Activated CD8-positive, alpha-beta T cell treated with anti-CD3 and anti-CD28 coated beads for 36 hours (primary cell): Measurements from ENCODE around the gene NDUFS7. TPM values are rescaled to one million over a fixed set of nuclear protein-coding genes. Genes with fewer than 3 reads are reported as not detected.

Experiments used
- ATAC-seq: fragments of 200-7000 bp; cut with Tn5 transposase; one replicate; pipeline ENCODE4 v1.10.0; 2021; ENCODE audit warnings: mild to moderate bottlenecking, moderate library complexity
- CTCF ChIA-PET: fragments of 350-600 bp; sonication (Branson Sonifier 250); formaldehyde crosslinking; loops from one replicate; lab custom pipeline; 2021; ENCODE audit warnings: antibody characterized with exemption; lab: Charles Lee
- POLR2A ChIA-PET: fragments of 350-600 bp; sonication (Branson Sonifier 250); formaldehyde crosslinking; loops from one replicate; lab custom pipeline; 2021; ENCODE audit warnings: antibody characterized with exemption; lab: Charles Lee
- DNase-seq: peaks from one replicate; pipeline ENCODE4 v3.0.0-alpha.2; 2020
- H3K27ac Mint-ChIP-seq: one replicate; pipeline ENCODE4 v1.8.0; 2021; ENCODE audit warnings: mild to moderate bottlenecking, mixed read lengths
- H3K27me3 Mint-ChIP-seq: one replicate; pipeline ENCODE4 v1.8.0; 2021; ENCODE audit warnings: mixed read lengths
- H3K36me3 Mint-ChIP-seq: one replicate; pipeline ENCODE4 v1.8.0; 2021; ENCODE audit warnings: low read depth, mixed read lengths
- H3K4me1 Mint-ChIP-seq: one replicate; pipeline ENCODE4 v1.8.0; 2021; ENCODE audit warnings: low read depth, mixed read lengths
- H3K4me3 Mint-ChIP-seq: one replicate; pipeline ENCODE4 v1.8.0; 2021; ENCODE audit warnings: mild to moderate bottlenecking, moderate library complexity, mixed read lengths
- H3K9me3 Mint-ChIP-seq: one replicate; pipeline ENCODE4 v1.8.0; 2021; ENCODE audit warnings: mixed read lengths
- intact Hi-C: fragments of 100-400 bp; cut with micrococcal nuclease; formaldehyde crosslinking; loops from one replicate; pipeline ENCODE4 v1.10.0; 2022
- total RNA-seq, 2 experiments: library from RNA; stranded (reverse); gene quantifications; one replicate each; pipeline ENCODE4 v1.2.3, GENCODE V29; 2021
- TF ChIP-seq, protein P1 (sequence below): fragments of 200-600 bp; IDR thresholded peaks from one replicate; pipeline ENCODE4 v1.8.0; 2022; ENCODE audit warnings: antibody characterized with exemption, mild to moderate bottlenecking

Gene NDUFS7
- total RNA-seq, 2 experiments from 2014 or later, result 113 to 120 TPM

DNA sequence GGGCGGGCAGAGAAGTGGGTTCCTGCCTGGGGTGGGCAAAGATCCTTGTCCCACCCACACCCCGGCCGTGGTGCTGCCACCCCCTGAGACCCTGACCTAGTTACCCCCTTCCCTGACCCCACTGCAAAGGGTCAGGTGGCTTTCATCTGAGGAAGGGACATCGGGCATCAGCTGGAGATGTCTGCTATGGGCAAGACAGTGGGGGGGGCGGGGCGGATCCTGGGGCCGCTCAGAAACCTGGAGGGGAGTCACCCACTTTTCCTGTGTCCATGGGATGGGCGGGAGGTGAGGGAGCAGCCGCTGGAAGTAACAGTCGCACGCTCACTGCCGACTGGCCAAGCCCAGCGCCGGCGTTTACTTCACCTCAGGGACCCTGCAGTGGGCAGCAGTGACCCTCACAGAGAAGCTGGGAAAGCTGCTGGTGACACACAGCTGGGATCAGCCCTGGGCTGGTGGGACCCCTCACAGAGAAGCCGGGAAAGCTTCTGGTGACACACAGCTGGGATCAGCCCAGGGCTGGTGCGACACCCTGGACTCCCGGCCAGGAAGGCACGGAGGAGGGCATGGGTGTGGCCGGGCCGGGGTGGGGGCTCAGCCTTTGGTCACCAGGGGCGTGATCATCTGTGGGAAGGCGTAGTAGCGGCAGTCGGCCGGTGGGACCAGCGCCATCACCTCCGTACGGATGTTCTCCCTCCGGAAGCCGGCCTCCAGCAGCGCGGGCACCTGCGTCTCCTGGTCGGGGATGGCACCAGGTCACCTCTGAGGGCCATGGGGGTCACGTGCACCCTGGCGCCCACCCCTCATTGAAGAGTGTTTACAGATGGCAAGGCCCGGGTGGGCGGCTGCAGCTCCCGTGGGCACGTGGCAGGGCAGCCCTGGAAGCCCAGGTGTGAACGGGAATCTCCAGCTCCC, 13.3 kb downstream of the NDUFS7 start:
- H3K36me3 Mint-ChIP-seq, result peaks cover 4% of the 10 kb centered on the region
- CTCF ChIA-PET, result no interaction called here
- intact Hi-C loops, result no loop called here
- peaks cover 15% of the 10 kb centered on the region for H3K4me1 Mint-ChIP-seq
- H3K27me3 Mint-ChIP-seq, result no peaks in the 10 kb centered on the region
- no peaks in the 10 kb centered on the region for H3K9me3 Mint-ChIP-seq
- ATAC-seq (no peak), DNase-seq (no peak)
- no peak overlapping the region for H3K4me3 Mint-ChIP-seq
- H3K27ac Mint-ChIP-seq, result no peak overlapping the region
- TF ChIP-seq, protein P1, sequence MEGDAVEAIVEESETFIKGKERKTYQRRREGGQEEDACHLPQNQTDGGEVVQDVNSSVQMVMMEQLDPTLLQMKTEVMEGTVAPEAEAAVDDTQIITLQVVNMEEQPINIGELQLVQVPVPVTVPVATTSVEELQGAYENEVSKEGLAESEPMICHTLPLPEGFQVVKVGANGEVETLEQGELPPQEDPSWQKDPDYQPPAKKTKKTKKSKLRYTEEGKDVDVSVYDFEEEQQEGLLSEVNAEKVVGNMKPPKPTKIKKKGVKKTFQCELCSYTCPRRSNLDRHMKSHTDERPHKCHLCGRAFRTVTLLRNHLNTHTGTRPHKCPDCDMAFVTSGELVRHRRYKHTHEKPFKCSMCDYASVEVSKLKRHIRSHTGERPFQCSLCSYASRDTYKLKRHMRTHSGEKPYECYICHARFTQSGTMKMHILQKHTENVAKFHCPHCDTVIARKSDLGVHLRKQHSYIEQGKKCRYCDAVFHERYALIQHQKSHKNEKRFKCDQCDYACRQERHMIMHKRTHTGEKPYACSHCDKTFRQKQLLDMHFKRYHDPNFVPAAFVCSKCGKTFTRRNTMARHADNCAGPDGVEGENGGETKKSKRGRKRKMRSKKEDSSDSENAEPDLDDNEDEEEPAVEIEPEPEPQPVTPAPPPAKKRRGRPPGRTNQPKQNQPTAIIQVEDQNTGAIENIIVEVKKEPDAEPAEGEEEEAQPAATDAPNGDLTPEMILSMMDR, result no peak
- POLR2A ChIA-PET, result interaction anchor here (1.3 kb wide), 1 partner anchor 8 kb away, joined by 6 read pairs; no protein-coding TSS in a partner anchor

DNA sequence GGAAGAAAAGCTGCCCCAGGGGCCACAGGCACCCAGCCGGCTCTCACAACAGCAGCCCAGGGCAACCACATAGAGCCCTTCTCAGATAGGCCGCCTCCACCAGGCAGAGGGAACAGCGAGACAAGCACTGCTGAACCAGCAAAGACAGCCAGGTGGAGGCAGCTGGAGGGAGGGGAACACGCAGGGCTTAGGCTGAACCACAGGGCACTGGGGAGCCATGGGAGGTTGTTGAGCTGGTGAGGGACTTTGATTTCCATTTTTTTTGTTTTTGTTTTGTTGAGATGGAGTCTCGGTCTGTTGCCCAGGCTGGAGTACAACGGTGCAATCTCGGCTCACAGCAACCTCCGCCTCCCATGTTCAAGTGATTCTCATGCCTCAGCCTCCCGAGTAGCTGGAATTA, 14.1 kb downstream of the NDUFS7 start:
- H3K36me3 Mint-ChIP-seq, result no peaks in the 10 kb centered on the region
- ChIA-PET CTCF (no interaction called here), POLR2A (no interaction called here)
- no peaks in the 10 kb centered on the region for H3K9me3 Mint-ChIP-seq
- H3K4me3 Mint-ChIP-seq, result no peak overlapping the region
- DNase-seq (no peak), ATAC-seq (no peak)
- TF ChIP-seq, protein P1, result no peak
- peaks cover 4% of the 10 kb centered on the region for H3K27me3 Mint-ChIP-seq
- H3K27ac Mint-ChIP-seq, result no peak overlapping the region
- intact Hi-C loops, result no loop called here
- peaks cover 20% of the 10 kb centered on the region for H3K4me1 Mint-ChIP-seq

DNA sequence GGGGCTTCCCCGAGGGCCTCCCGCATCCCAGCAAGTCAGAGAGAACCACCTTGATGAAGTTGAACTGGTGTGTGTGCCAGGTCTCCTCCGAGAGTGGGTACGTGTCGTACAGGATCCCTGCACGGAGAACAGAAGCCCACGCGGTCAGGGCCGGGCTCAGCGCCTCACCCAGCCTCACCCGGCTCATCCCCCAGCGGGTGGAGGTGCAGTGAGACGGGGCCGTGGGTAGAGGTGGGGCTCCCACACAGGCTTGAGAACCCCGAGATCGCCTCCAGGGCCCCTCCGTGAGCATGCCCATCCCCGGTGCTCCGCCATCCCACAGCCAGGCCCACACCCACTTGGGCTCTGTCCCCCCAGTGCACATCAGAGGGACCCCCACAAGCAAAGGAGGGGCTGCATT, 15.4 kb downstream of the NDUFS7 start:
- POLR2A ChIA-PET, result no interaction called here
- Mint-ChIP-seq H3K9me3 (no peaks in the 10 kb centered on the region), H3K4me1 (peaks cover 20% of the 10 kb centered on the region), H3K4me3 (no peak overlapping the region), H3K36me3 (no peaks in the 10 kb centered on the region), H3K27me3 (peaks cover 5% of the 10 kb centered on the region), H3K27ac (no peak overlapping the region)
- DNase-seq, result no peak
- ATAC-seq, result no peak
- intact Hi-C loops, result no loop called here
- TF ChIP-seq, protein P1, result no peak
- CTCF ChIA-PET, result no interaction called here

DNA sequence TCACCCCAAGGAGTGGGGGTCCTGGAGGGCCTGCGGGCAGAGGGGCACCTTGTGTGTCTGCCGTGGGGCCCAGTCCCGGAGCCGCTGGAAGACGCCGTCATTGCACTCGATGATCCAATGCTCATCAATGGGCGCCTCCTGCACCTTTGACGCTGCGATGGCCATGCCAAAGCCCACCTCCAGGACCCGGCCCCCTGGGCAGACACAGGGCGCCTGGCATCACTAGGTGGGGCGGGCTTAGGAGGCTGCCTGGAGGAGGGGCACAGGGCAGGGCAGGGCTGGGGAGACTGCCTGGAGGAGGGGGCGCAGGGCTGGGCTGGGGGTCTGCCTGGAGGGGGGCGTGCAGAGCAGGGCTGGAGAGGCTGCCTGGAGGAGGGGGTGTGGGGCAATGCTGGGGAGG, 16.0 kb downstream of the NDUFS7 start:
- Mint-ChIP-seq H3K27me3 (peaks cover 5% of the 10 kb centered on the region), H3K4me3 (no peak overlapping the region), H3K36me3 (no peaks in the 10 kb centered on the region), H3K9me3 (no peaks in the 10 kb centered on the region), H3K27ac (no peak overlapping the region), H3K4me1 (peaks cover 20% of the 10 kb centered on the region)
- ATAC-seq (no peak), DNase-seq (no peak)
- ChIA-PET CTCF (no interaction called here), POLR2A (no interaction called here)
- TF ChIP-seq, protein P1, result no peak
- intact Hi-C loops, result loop anchor here (2.0 kb wide), 1 partner anchor 15 kb away; no protein-coding TSS in a partner anchor
